B cell (primary cell): ENCODE measurements around the gene NCDN. TPM values are rescaled to one million over a fixed set of nuclear protein-coding genes. Genes with fewer than 3 reads are reported as not detected.

Experiments
- ATAC-seq: fragments of 200-7000 bp; cut with Tn5 transposase; one replicate; pipeline ENCODE4 v1.10.0; 2021; ENCODE audit warnings: low read depth, mild to moderate bottlenecking, moderate number of reproducible peaks, moderate library complexity
- CTCF ChIA-PET: fragments of 350-600 bp; sonication (Branson Sonifier 250); formaldehyde crosslinking; loops from one replicate; lab custom pipeline; 2021; ENCODE audit warnings: antibody characterized with exemption, inconsistent platforms; lab: Charles Lee
- POLR2A ChIA-PET: fragments of 350-600 bp; sonication (Branson Sonifier 250); formaldehyde crosslinking; loops from one replicate; lab custom pipeline; 2021; ENCODE audit warnings: antibody characterized with exemption; lab: Charles Lee
- DNase-seq: peaks from one replicate; pipeline ENCODE4 v3.0.0; 2013
- H2AFZ ChIP-seq: 2 replicates; pipeline ENCODE4 v1.6.1; 2012; ENCODE audit warnings: mild to moderate bottlenecking, low read depth, low read length; ENCODE audit not compliant: insufficient read depth, poor library complexity, severe bottlenecking
- H3K27ac ChIP-seq, 2 donors: 1 replicate in 1 of 2; 2 replicates in 1 of 2; pipeline ENCODE4 v1.5.1; 2012 to 2013; ENCODE audit warnings: low read length in 2 of 2, mild to moderate bottlenecking in 2 of 2, moderate library complexity in 1 of 2
- H3K27me3 ChIP-seq, 4 experiments: fragments of 200-600 bp in 1 of 4; sonication (generic) in 1 of 4; replicated peaks in 1 of 4; 1 replicate in 2 of 4; 2 replicates in 2 of 4; pipeline versions ENCODE4 v1.6.1 to v1.7.0; 2013 to 2016; ENCODE audit warnings: low read length in 3 of 4, mild to moderate bottlenecking in 2 of 4, mixed read lengths in 1 of 4, moderate library complexity in 1 of 4; ENCODE audit not compliant: insufficient read depth in 4 of 4, control insufficient read depth in 3 of 4; ENCODE audit errors: control extremely low read depth in 1 of 4
- H3K36me3 ChIP-seq, 2 experiments: replicated peaks in 1 of 2; 1 replicate in 1 of 2; 2 replicates in 1 of 2; pipeline versions ENCODE4 v1.6.1 to v1.7.1; 2013; ENCODE audit warnings: low read length in 1 of 2; ENCODE audit not compliant: insufficient read depth in 2 of 2, control insufficient read depth in 1 of 2; ENCODE audit errors: control extremely low read depth in 1 of 2, extremely low read depth in 1 of 2
- H3K4me1 ChIP-seq, 2 donors: fragments of 200-600 bp in 1 of 2; sonication (generic) in 1 of 2; 1 replicate in 1 of 2; 2 replicates in 1 of 2; pipeline versions ENCODE4 v1.5.1 to v1.6.1; 2013 to 2017; ENCODE audit warnings: low read length in 2 of 2; ENCODE audit not compliant: control insufficient read depth in 2 of 2, insufficient read depth in 2 of 2
- H3K4me2 ChIP-seq: replicated peaks from 2 replicates; pipeline ENCODE3; 2012; ENCODE audit warnings: mild to moderate bottlenecking, low read depth, low read length; ENCODE audit not compliant: poor library complexity, severe bottlenecking
- H3K4me3 ChIP-seq, 5 experiments: fragments of 200-600 bp in 1 of 5; sonication (generic) in 1 of 5; 1 replicate in 3 of 5; 2 replicates in 2 of 5; pipeline versions ENCODE4 v1.5.1 to v1.7.0; 2011 to 2016; ENCODE audit warnings: low read length in 4 of 5, mild to moderate bottlenecking in 4 of 5, low read depth in 2 of 5, control low read depth in 1 of 5, moderate library complexity in 1 of 5; ENCODE audit not compliant: insufficient read depth in 1 of 5; ENCODE audit errors: control extremely low read depth in 1 of 5, extremely low read depth in 1 of 5
- H3K79me2 ChIP-seq: fragments of 200-600 bp; sonication (generic); one replicate; pipeline ENCODE4 v1.6.0; 2016; ENCODE audit warnings: low read length; ENCODE audit not compliant: control insufficient read depth, insufficient read depth
- H3K9ac ChIP-seq: fragments of 200-600 bp; sonication (generic); 2 replicates; pipeline ENCODE4 v1.6.1; 2017; ENCODE audit warnings: mild to moderate bottlenecking, low read length, moderate library complexity
- H3K9me3 ChIP-seq, 3 donors: one replicate each; pipeline versions ENCODE4 v1.6.1 to v1.7.1; 2013; ENCODE audit warnings: low read length in 2 of 3; ENCODE audit not compliant: control insufficient read depth in 2 of 3, insufficient read depth in 1 of 3; ENCODE audit errors: control extremely low read depth in 1 of 3
- H4K20me1 ChIP-seq: 2 replicates; pipeline ENCODE4 v1.6.0; 2012; ENCODE audit warnings: mild to moderate bottlenecking, low read length; ENCODE audit not compliant: insufficient read depth, control insufficient read depth, poor library complexity, severe bottlenecking
- H3K27ac Mint-ChIP-seq: one replicate; pipeline ENCODE4 v1.8.0; 2021; ENCODE audit warnings: mixed read lengths
- H3K27me3 Mint-ChIP-seq: one replicate; pipeline ENCODE4 v1.8.0; 2021; ENCODE audit warnings: mixed read lengths
- H3K4me1 Mint-ChIP-seq: one replicate; pipeline ENCODE4 v1.8.0; 2021; ENCODE audit warnings: mixed read lengths
- H3K4me3 Mint-ChIP-seq: one replicate; pipeline ENCODE4 v1.8.0; 2021; ENCODE audit warnings: mixed read lengths
- H3K9me3 Mint-ChIP-seq: one replicate; pipeline ENCODE4 v1.8.0; 2022; ENCODE audit warnings: mixed read lengths; ENCODE audit not compliant: insufficient read depth
- EZH2 ChIP-seq: IDR thresholded peaks from 2 replicates; pipeline ENCODE4 v1.6.1; 2012; ENCODE audit warnings: borderline replicate concordance, low read depth, mild to moderate bottlenecking, moderate library complexity, low read length; ENCODE audit not compliant: insufficient read depth, poor library complexity, severe bottlenecking
- WGBS: methylation state at CpG from one replicate; pipeline ENCODE4 v1.1.5; 2013; ENCODE audit warnings: missing lambda C conversion rate; ENCODE audit not compliant: insufficient coverage; 5-methylcytosine and 5-hydroxymethylcytosine counted together
- intact Hi-C: fragments of 100-400 bp; cut with micrococcal nuclease; formaldehyde crosslinking; loops from one replicate; pipeline ENCODE4 v1.10.0; 2022
- polyA plus RNA-seq: library from polyadenylated mRNA; depleted of rRNA; stranded (reverse); fragments of >200 nt; gene quantifications from 2 replicates; pipeline ENCODE4 v1.2.3, GENCODE V29; 2012
- total RNA-seq, 2 donors: library from RNA; stranded (reverse); fragments of 120-200 nt in 1 of 2; gene quantifications; 1 replicate in 1 of 2; 2 replicates in 1 of 2; pipeline versions ENCODE4 v1.2.3 to v1.2.4, GENCODE V29; 2013 to 2022
- TF ChIP-seq, protein P1 (sequence below): fragments of 200-600 bp; IDR thresholded peaks from one replicate; pipeline ENCODE4 v1.8.0; 2022; ENCODE audit warnings: antibody characterized with exemption, mild to moderate bottlenecking

NCDN gene
- total and polyA plus RNA-seq, 2 donors (not counting 1 experiment from before 2014, with no cell fraction given) = 13.6 to 19.8 TPM

DNA sequence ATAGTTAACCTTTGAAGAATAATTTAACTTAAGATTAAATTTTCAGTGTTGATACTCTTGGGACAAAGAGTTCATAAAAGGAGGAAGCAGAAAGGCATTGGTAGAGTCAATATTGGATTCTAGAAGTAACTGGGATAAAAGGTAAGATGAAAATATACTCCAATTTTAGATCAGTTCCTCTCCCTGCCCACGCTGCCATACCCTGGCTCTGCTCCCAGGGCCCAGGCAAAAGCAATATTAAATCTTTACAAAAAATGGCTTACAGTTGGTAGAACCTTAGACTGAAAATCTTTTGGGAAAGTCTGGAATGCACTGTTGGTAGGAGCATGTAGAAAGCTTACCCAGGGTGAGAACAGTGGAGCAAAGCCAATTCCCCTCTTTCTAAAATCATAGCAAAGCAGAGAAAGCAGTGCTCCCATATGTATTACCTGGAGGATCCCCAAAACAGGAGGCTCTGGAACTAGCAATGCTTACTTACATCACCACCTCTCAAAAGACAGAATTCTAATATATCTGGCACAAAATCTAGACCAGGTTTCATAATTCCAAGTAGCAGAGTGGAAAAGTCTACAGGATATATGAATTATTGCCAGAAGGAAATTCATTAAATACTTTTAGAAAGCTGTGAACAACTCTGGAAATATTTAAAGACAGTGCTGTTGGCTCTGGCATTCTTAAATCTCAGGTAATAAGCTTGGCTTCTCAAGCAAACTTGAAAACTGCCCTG, 24.9 kb upstream of the NCDN start:
- Histone ChIP-seq H2AFZ (no peak overlapping the region), H3K9ac (no peak overlapping the region), H3K9me3 (peaks cover 4 to 13% (median 11%) of the 10 kb centered on the region in 3 donors), H3K27me3 (no peaks in the 10 kb centered on the region), H3K4me2 (no peak overlapping the region), H3K79me2 (peaks cover 42% of the 10 kb centered on the region), H3K4me1 (no peaks in the 10 kb centered on the region), H3K4me3 (no peak overlapping the region), H4K20me1 (peaks cover 16% of the 10 kb centered on the region), H3K36me3 (peaks cover 0 to 14% of the 10 kb centered on the region in 2 experiments), H3K27ac (no peak overlapping the region)
- H3K4me3 Mint-ChIP-seq = no peak overlapping the region
- TF ChIP-seq, protein P1, sequence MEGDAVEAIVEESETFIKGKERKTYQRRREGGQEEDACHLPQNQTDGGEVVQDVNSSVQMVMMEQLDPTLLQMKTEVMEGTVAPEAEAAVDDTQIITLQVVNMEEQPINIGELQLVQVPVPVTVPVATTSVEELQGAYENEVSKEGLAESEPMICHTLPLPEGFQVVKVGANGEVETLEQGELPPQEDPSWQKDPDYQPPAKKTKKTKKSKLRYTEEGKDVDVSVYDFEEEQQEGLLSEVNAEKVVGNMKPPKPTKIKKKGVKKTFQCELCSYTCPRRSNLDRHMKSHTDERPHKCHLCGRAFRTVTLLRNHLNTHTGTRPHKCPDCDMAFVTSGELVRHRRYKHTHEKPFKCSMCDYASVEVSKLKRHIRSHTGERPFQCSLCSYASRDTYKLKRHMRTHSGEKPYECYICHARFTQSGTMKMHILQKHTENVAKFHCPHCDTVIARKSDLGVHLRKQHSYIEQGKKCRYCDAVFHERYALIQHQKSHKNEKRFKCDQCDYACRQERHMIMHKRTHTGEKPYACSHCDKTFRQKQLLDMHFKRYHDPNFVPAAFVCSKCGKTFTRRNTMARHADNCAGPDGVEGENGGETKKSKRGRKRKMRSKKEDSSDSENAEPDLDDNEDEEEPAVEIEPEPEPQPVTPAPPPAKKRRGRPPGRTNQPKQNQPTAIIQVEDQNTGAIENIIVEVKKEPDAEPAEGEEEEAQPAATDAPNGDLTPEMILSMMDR = no peak
- no peak for TF ChIP-seq EZH2
- WGBS = no CpG with 5 or more reads among the region's 1 CpG
- ChIA-PET CTCF (interaction anchor here (0.9 kb wide), 1 partner anchor 9 kb away, joined by 3 read pairs; no protein-coding TSS in a partner anchor), POLR2A (no interaction called here)
- H3K27ac Mint-ChIP-seq = no peak overlapping the region
- H3K27me3 Mint-ChIP-seq = no peaks in the 10 kb centered on the region
- intact Hi-C loops = no loop called here
- peaks cover 6% of the 10 kb centered on the region for H3K4me1 Mint-ChIP-seq
- ATAC-seq = no peak
- DNase-seq = no peak
- H3K9me3 Mint-ChIP-seq = peaks cover 10% of the 10 kb centered on the region

- no peaks in the 10 kb centered on the region for H3K27me3 Mint-ChIP-seq
- no peak for ATAC-seq
- Histone ChIP-seq H3K27ac (no peak overlapping the region), H2AFZ (no peak overlapping the region), H3K27me3 (no peaks in the 10 kb centered on the region), H3K9me3 (peaks cover 4 to 13% (median 11%) of the 10 kb centered on the region in 3 donors), H3K9ac (no peak overlapping the region), H3K36me3 (peaks cover 0 to 14% of the 10 kb centered on the region in 2 experiments), H3K4me3 (no peak overlapping the region), H3K4me1 (no peaks in the 10 kb centered on the region), H3K79me2 (peaks cover 51% of the 10 kb centered on the region), H4K20me1 (peaks cover 16% of the 10 kb centered on the region), H3K4me2 (no peak overlapping the region)
- DNase-seq = no peak
- POLR2A ChIA-PET = interaction anchor here (0.6 kb wide), 1 partner anchor 164 kb away, joined by 4 read pairs; no protein-coding TSS in a partner anchor
- H3K4me1 Mint-ChIP-seq = peaks cover 10% of the 10 kb centered on the region
- 100% methylated on average over 1 of the region's 1 CpG for WGBS
- TF ChIP-seq, protein P1 = no peak
- no peak for TF ChIP-seq EZH2
- H3K9me3 Mint-ChIP-seq = peaks cover 8% of the 10 kb centered on the region
- CTCF ChIA-PET = interaction anchor here (0.9 kb wide), 1 partner anchor 10 kb away, joined by 3 read pairs; no protein-coding TSS in a partner anchor
- intact Hi-C loops = no loop called here
- H3K4me3 Mint-ChIP-seq = no peak overlapping the region
- H3K27ac Mint-ChIP-seq = no peak overlapping the region
Measured at GRCh38 chr1:35533586-35533985, 24.0 kb upstream of the NCDN start.
